ENCODE results near the gene RAPGEF5.

Gene RAPGEF5

GRCh38 chr7:22331704-22332103 lies 25.2 kb downstream of the RAPGEF5 start:
- H3K4me3 ChIP-seq (ENCODE audit: low read length): no peak overlapping the region
- no peaks in the 10 kb centered on the region for H3K36me3 ChIP-seq (ENCODE audit: insufficient read depth, low read length)
- H2AFZ ChIP-seq (ENCODE audit: low read depth, low read length): no peak overlapping the region

GRCh38 chr7:22330903-22331302 lies 26.1 kb downstream of the RAPGEF5 start:
- H3K27me3 ChIP-seq (ENCODE audit: insufficient read depth, low read length): no peaks in the 10 kb centered on the region
- H2AFZ ChIP-seq (ENCODE audit: low read depth, low read length): no peak overlapping the region
- no peaks in the 10 kb centered on the region for H3K36me3 ChIP-seq (ENCODE audit: insufficient read depth, low read length)
- no peak overlapping the region for H3K4me3 ChIP-seq (ENCODE audit: low read length)
- no peaks in the 10 kb centered on the region for H3K9me3 ChIP-seq (ENCODE audit: low read length)
- no peaks in the 10 kb centered on the region for H3K4me1 ChIP-seq (ENCODE audit: insufficient read depth, low read length)

More at GRCh38 chr7:22331704-22332103, 25.2 kb downstream of the RAPGEF5 start:
- H3K27me3 ChIP-seq (ENCODE audit: insufficient read depth, low read length): no peaks in the 10 kb centered on the region
- H3K9me3 ChIP-seq (ENCODE audit: low read length): no peaks in the 10 kb centered on the region
- no peaks in the 10 kb centered on the region for H3K4me1 ChIP-seq (ENCODE audit: insufficient read depth, low read length)

DNA sequence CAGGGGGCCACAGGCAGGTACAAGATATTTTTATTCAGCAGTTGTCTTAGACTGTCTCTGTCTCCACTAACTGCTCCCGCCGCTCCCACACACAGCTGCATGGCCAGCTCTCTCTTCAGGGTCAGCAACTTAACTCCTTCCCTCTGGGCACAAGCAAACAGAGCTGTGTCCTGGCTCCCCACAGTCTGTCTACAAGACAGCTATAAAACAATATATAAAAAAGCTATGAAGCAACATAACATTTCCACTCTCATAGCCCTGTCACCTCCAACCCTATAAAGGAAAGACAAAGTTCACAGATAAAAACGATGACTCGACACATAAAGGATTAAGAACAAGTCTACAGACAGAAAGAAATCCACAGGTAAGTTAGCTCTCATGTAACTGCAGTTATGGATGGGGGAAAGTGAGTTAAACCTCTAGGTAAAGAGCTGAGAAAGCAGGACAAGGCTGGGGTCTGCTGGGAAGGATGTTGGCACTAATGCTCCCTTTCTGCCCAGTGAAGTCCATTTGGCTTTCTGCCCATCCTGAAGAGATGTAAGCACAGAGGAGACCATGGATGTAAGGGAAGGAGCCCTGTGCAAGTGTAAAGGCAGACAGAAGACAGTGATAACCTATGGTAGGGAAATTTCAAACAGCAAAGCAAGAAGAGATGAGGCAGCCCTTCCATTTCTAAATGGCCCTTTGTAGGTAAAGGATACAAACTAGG lies 27.0 kb downstream of the RAPGEF5 start:
- Histone ChIP-seq H2AFZ (ENCODE audit: low read depth, low read length) (no peak overlapping the region), H3K4me1 (ENCODE audit: insufficient read depth, low read length) (no peaks in the 10 kb centered on the region), H3K36me3 (ENCODE audit: insufficient read depth, low read length) (no peaks in the 10 kb centered on the region), H3K4me3 (ENCODE audit: low read length) (no peak overlapping the region), H3K9me3 (ENCODE audit: low read length) (no peaks in the 10 kb centered on the region), H3K27me3 (ENCODE audit: insufficient read depth, low read length) (no peaks in the 10 kb centered on the region)

- H3K4me1 ChIP-seq (ENCODE audit: insufficient read depth, low read length): no peaks in the 10 kb centered on the region
- H3K4me3 ChIP-seq (ENCODE audit: low read length): no peak overlapping the region
- no peak overlapping the region for H2AFZ ChIP-seq (ENCODE audit: low read depth, low read length)
- H3K9me3 ChIP-seq (ENCODE audit: low read length): no peaks in the 10 kb centered on the region
- no peaks in the 10 kb centered on the region for H3K36me3 ChIP-seq (ENCODE audit: insufficient read depth, low read length)
- H3K27me3 ChIP-seq (ENCODE audit: insufficient read depth, low read length): no peaks in the 10 kb centered on the region
Measured at GRCh38 chr7:22326181-22326580, 30.8 kb downstream of the RAPGEF5 start.

GRCh38 chr7:22325671-22326070 lies 31.3 kb downstream of the RAPGEF5 start:
- H2AFZ ChIP-seq (ENCODE audit: low read depth, low read length): no peak overlapping the region
- no peaks in the 10 kb centered on the region for H3K27me3 ChIP-seq (ENCODE audit: insufficient read depth, low read length)
- H3K4me3 ChIP-seq (ENCODE audit: low read length): no peak overlapping the region
- H3K36me3 ChIP-seq (ENCODE audit: insufficient read depth, low read length): no peaks in the 10 kb centered on the region
- no peaks in the 10 kb centered on the region for H3K4me1 ChIP-seq (ENCODE audit: insufficient read depth, low read length)
- no peaks in the 10 kb centered on the region for H3K9me3 ChIP-seq (ENCODE audit: low read length)

GRCh38 chr7:22323714-22324113 lies 33.2 kb downstream of the RAPGEF5 start:
- H2AFZ ChIP-seq (ENCODE audit: low read depth, low read length): no peak overlapping the region
- H3K9me3 ChIP-seq (ENCODE audit: low read length): no peaks in the 10 kb centered on the region
- H3K4me1 ChIP-seq (ENCODE audit: insufficient read depth, low read length): no peaks in the 10 kb centered on the region
- H3K4me3 ChIP-seq (ENCODE audit: low read length): no peak overlapping the region
- no peaks in the 10 kb centered on the region for H3K36me3 ChIP-seq (ENCODE audit: insufficient read depth, low read length)
- H3K27me3 ChIP-seq (ENCODE audit: insufficient read depth, low read length): no peaks in the 10 kb centered on the region

- Histone ChIP-seq H3K27me3 (ENCODE audit: insufficient read depth, low read length) (no peaks in the 10 kb centered on the region), H3K36me3 (ENCODE audit: insufficient read depth, low read length) (no peaks in the 10 kb centered on the region), H3K4me3 (ENCODE audit: low read length) (no peak overlapping the region), H3K9me3 (ENCODE audit: low read length) (no peaks in the 10 kb centered on the region), H3K4me1 (ENCODE audit: insufficient read depth, low read length) (no peaks in the 10 kb centered on the region), H2AFZ (ENCODE audit: low read depth, low read length) (no peak overlapping the region)
Measured at GRCh38 chr7:22320416-22320815, 36.5 kb downstream of the RAPGEF5 start.

- Histone ChIP-seq H3K4me3 (ENCODE audit: low read length) (no peak overlapping the region), H3K36me3 (ENCODE audit: insufficient read depth, low read length) (no peaks in the 10 kb centered on the region), H2AFZ (ENCODE audit: low read depth, low read length) (no peak overlapping the region), H3K27me3 (ENCODE audit: insufficient read depth, low read length) (no peaks in the 10 kb centered on the region), H3K4me1 (ENCODE audit: insufficient read depth, low read length) (no peaks in the 10 kb centered on the region), H3K9me3 (ENCODE audit: low read length) (no peaks in the 10 kb centered on the region)
Measured at GRCh38 chr7:22319424-22320403, 37.2 kb downstream of the RAPGEF5 start.

- Histone ChIP-seq H3K4me3 (ENCODE audit: low read length) (no peak overlapping the region), H3K36me3 (ENCODE audit: insufficient read depth, low read length) (no peaks in the 10 kb centered on the region), H3K4me1 (ENCODE audit: insufficient read depth, low read length) (no peaks in the 10 kb centered on the region), H3K27me3 (ENCODE audit: insufficient read depth, low read length) (no peaks in the 10 kb centered on the region), H3K9me3 (ENCODE audit: low read length) (no peaks in the 10 kb centered on the region), H2AFZ (ENCODE audit: low read depth, low read length) (no peak overlapping the region)
Measured at GRCh38 chr7:22318376-22318775, 38.6 kb downstream of the RAPGEF5 start.

- Histone ChIP-seq H3K4me3 (ENCODE audit: low read length) (no peak overlapping the region), H3K27me3 (ENCODE audit: insufficient read depth, low read length) (no peaks in the 10 kb centered on the region), H3K4me1 (ENCODE audit: insufficient read depth, low read length) (no peaks in the 10 kb centered on the region), H3K9me3 (ENCODE audit: low read length) (no peaks in the 10 kb centered on the region), H3K36me3 (ENCODE audit: insufficient read depth, low read length) (no peaks in the 10 kb centered on the region), H2AFZ (ENCODE audit: low read depth, low read length) (no peak overlapping the region)
Measured at GRCh38 chr7:22317632-22318031, 39.3 kb downstream of the RAPGEF5 start.

DNA sequence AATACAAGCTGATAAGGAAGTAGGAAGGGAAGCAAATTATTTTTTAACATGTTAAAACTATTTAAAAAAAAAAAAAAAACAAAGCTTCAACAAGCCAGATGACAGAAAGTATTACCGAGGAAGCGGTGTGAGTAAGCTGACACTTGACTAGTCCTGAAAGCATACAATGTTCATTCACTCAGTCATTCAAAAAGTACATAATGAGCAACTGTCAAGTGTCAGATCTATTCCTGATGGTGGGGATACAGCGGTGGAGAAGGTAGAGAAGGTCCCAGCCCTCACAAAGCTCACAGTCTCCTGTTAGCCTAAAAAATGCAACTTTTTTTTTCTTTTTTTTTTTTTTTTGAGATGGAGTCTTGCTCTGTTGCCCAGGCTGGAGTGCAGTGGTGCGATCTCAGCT lies 40.0 kb downstream of the RAPGEF5 start:
- Histone ChIP-seq H2AFZ (ENCODE audit: low read depth, low read length) (no peak overlapping the region), H3K4me1 (ENCODE audit: insufficient read depth, low read length) (no peaks in the 10 kb centered on the region), H3K27me3 (ENCODE audit: insufficient read depth, low read length) (no peaks in the 10 kb centered on the region)

GRCh38 chr7:22307816-22308215 lies 49.1 kb downstream of the RAPGEF5 start:
- no peak overlapping the region for H3K4me3 ChIP-seq (ENCODE audit: low read length)
- no peaks in the 10 kb centered on the region for H3K4me1 ChIP-seq (ENCODE audit: insufficient read depth, low read length)
- no peaks in the 10 kb centered on the region for H3K27me3 ChIP-seq (ENCODE audit: insufficient read depth, low read length)
- no peak overlapping the region for H2AFZ ChIP-seq (ENCODE audit: low read depth, low read length)
- H3K9me3 ChIP-seq (ENCODE audit: low read length): no peaks in the 10 kb centered on the region
- no peaks in the 10 kb centered on the region for H3K36me3 ChIP-seq (ENCODE audit: insufficient read depth, low read length)

More for the DNA sequence above, 40.0 kb downstream of the RAPGEF5 start:
- H3K9me3 ChIP-seq (ENCODE audit: low read length): no peaks in the 10 kb centered on the region
- no peaks in the 10 kb centered on the region for H3K36me3 ChIP-seq (ENCODE audit: insufficient read depth, low read length)
- H3K4me3 ChIP-seq (ENCODE audit: low read length): no peak overlapping the region

DNA sequence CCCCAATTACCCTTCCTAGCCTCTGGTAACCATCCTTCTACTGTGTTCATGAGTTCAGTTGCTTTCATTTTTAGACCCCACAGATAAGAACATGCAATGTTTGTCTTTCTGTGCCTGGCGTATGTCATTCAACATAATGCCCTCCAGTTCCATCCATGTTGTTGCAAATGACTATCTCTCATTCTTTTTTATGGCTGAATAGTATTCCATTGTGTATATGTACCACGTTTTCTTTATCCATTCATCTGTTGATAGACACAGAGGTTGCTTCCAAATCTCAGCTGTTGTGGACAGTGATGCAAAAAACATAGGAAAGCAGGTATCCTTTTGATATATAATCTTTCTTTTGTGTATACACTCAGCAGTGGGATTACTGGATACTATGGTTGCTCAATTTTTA lies 51.2 kb downstream of the RAPGEF5 start:
- Histone ChIP-seq H2AFZ (ENCODE audit: low read depth, low read length) (no peak overlapping the region), H3K36me3 (ENCODE audit: insufficient read depth, low read length) (no peaks in the 10 kb centered on the region), H3K27me3 (ENCODE audit: insufficient read depth, low read length) (no peaks in the 10 kb centered on the region), H3K9me3 (ENCODE audit: low read length) (no peaks in the 10 kb centered on the region), H3K4me1 (ENCODE audit: insufficient read depth, low read length) (no peaks in the 10 kb centered on the region), H3K4me3 (ENCODE audit: low read length) (no peak overlapping the region)
